Nephron progenitor cell (in vitro differentiated cells): ENCODE results near the gene DNMT3A.

Experiments used
- DNase-seq: peaks from one replicate; pipeline ENCODE4 v3.0.0; 2021
- H3K27ac Mint-ChIP-seq: 2 replicates; pipeline ENCODE4 v1.8.0; 2021; ENCODE audit warnings: mild to moderate bottlenecking, moderate library complexity, mixed read lengths
- H3K27me3 Mint-ChIP-seq: 2 replicates; pipeline ENCODE4 v1.8.0; 2021; ENCODE audit warnings: mild to moderate bottlenecking, low read depth, mixed read lengths; ENCODE audit not compliant: poor library complexity
- H3K36me3 Mint-ChIP-seq: 2 replicates; pipeline ENCODE4 v1.8.0; 2021; ENCODE audit warnings: low read depth, mixed read lengths
- H3K4me1 Mint-ChIP-seq: 2 replicates; pipeline ENCODE4 v1.8.0; 2021; ENCODE audit warnings: mixed read lengths
- H3K4me3 Mint-ChIP-seq: 2 replicates; pipeline ENCODE4 v1.8.0; 2021; ENCODE audit warnings: mild to moderate bottlenecking, moderate library complexity, mixed read lengths
- H3K9me3 Mint-ChIP-seq: 2 replicates; pipeline ENCODE4 v1.8.0; 2021; ENCODE audit warnings: mild to moderate bottlenecking, moderate library complexity, mixed read lengths
- TF ChIP-seq, protein P1 (sequence below): fragments of 200-600 bp; sonication (generic); IDR thresholded peaks from 2 replicates; pipeline ENCODE4 v1.5.0; 2021; ENCODE audit warnings: antibody characterized with exemption

DNMT3A gene

DNA sequence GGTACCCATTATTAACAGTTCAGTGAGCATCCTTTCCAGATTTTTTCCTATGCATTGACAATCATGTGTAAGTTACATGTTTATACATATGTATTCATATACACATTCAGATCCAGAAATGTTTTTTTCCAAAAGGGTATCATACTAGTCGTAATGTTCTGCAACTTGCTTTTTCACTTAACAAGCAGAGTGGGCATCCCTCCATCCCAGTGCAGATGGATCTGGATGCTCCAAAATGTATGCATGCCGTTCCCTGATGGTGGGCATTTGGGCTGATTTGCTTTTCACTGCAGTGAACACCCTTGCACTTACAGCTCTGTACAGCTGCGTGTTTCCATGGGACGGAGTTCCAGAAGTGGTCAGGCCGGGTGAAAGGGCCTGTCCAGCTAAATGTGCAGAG lies 57.0 kb downstream of the DNMT3A start:
- Mint-ChIP-seq H3K4me1 (peaks cover 23% of the 10 kb centered on the region), H3K36me3 (no peaks in the 10 kb centered on the region), H3K27ac (no peak overlapping the region), H3K4me3 (no peak overlapping the region), H3K27me3 (no peaks in the 10 kb centered on the region), H3K9me3 (no peaks in the 10 kb centered on the region)
- TF ChIP-seq, protein P1, sequence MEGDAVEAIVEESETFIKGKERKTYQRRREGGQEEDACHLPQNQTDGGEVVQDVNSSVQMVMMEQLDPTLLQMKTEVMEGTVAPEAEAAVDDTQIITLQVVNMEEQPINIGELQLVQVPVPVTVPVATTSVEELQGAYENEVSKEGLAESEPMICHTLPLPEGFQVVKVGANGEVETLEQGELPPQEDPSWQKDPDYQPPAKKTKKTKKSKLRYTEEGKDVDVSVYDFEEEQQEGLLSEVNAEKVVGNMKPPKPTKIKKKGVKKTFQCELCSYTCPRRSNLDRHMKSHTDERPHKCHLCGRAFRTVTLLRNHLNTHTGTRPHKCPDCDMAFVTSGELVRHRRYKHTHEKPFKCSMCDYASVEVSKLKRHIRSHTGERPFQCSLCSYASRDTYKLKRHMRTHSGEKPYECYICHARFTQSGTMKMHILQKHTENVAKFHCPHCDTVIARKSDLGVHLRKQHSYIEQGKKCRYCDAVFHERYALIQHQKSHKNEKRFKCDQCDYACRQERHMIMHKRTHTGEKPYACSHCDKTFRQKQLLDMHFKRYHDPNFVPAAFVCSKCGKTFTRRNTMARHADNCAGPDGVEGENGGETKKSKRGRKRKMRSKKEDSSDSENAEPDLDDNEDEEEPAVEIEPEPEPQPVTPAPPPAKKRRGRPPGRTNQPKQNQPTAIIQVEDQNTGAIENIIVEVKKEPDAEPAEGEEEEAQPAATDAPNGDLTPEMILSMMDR = no peak
- no peak for DNase-seq

DNA sequence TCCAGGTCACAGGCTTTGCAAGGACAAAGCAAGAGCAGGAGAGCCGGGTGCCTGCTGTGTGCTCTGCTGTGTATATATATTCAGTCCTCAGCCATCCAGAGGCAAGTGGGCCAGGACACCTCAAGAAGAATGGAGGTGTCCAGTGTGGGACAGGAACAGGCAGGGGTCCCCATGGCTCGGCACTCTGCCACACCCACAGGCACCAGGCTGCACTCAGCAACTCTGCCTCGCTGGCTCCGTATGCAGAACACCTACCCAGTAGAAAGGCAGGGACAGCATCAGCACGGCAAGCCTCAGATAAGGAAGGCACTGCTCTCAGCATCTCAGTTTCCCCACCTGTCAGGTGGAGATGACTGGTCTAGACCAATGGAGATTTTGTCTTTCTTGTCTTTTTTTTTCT lies 57.8 kb downstream of the DNMT3A start:
- H3K4me3 Mint-ChIP-seq = no peak overlapping the region
- H3K4me1 Mint-ChIP-seq = peaks cover 29% of the 10 kb centered on the region
- TF ChIP-seq, protein P1 = no peak
- no peaks in the 10 kb centered on the region for H3K9me3 Mint-ChIP-seq
- H3K36me3 Mint-ChIP-seq = no peaks in the 10 kb centered on the region
- no peak for DNase-seq
- peaks cover 2% of the 10 kb centered on the region for H3K27me3 Mint-ChIP-seq
- no peak overlapping the region for H3K27ac Mint-ChIP-seq

DNA sequence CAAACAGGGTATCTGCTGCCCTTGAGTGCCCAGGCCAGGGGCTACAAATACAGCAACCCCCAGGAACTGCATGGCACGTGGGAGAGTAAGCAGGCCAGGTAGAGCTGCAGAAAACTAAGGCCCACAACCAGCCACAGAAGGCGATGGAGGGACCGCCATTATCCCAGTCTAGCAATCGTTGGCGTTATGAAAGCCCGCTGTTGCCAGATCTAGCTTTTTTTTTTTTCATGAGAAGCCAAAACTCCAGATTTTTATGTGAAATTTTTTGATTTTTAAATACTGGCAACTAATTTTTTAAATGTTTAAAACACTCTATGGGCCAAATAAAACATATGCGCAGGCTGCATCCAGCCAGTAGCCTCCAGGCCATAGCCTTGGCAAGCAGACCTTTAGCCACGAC lies 59.8 kb downstream of the DNMT3A start:
- no peak overlapping the region for H3K4me3 Mint-ChIP-seq
- no peak for DNase-seq
- TF ChIP-seq, protein P1 = no peak

DNA sequence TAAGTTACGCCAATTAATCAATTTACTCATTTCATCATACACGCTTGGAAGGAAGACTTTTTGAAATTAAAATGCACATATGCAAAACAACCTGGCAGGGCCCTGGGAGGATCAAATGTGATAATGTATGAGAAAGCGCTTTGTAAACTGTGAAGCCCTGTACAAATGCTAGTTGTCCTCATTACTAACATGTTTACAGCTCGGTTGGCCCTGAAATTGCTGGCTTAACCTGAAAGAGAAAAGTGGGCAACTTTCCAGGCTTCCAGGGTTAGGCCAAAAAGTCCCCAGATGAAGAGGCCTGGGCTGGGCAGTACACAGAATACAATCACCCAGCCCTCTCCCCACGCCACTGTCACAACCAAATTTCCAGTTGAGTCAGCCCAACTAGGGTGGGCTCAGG lies 60.2 kb downstream of the DNMT3A start:
- H3K4me1 Mint-ChIP-seq = peaks cover 42% of the 10 kb centered on the region
- H3K27me3 Mint-ChIP-seq = peaks cover 2% of the 10 kb centered on the region
- H3K36me3 Mint-ChIP-seq = no peaks in the 10 kb centered on the region
- no peak for DNase-seq
- TF ChIP-seq, protein P1 = no peak
- H3K9me3 Mint-ChIP-seq = no peaks in the 10 kb centered on the region
- no peak overlapping the region for H3K4me3 Mint-ChIP-seq
- H3K27ac Mint-ChIP-seq = no peak overlapping the region

More for the DNA sequence above, 59.8 kb downstream of the DNMT3A start:
- Mint-ChIP-seq H3K27me3 (peaks cover 2% of the 10 kb centered on the region), H3K36me3 (no peaks in the 10 kb centered on the region), H3K4me1 (peaks cover 44% of the 10 kb centered on the region), H3K9me3 (no peaks in the 10 kb centered on the region), H3K27ac (no peak overlapping the region)

DNA sequence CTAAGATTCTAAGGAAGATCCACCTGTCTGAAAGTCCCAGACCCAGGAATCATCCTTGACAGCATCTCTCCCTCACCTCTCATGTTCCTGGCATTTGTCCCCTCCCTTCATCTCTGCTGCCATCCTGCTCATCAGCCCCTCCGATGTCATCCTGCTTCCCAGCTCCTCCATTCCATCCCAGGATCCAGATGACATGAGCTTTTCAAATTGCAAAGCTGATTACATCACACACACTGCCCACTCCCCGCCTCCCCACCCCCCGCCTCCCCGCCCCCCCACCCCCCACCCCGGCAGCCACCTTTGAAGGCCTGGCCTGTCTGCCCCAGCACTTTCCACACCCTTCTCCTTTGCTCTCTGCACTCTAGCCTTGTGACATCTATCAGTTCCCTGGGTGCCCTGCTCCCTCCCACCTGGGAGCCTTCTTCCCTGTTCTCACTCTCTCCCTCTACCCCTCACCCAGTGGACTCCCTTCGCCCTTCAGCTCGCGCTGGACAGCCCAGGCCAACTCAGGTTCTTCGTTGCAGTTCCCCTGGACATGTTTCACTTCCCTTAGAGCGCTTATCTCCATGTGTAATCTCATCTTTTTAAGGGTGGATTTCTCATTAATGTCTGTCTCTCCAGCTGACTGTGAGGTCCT lies 61.6 kb downstream of the DNMT3A start:
- Mint-ChIP-seq H3K4me3 (peak overlapping the region; percentile 25), H3K36me3 (no peaks in the 10 kb centered on the region), H3K27ac (peak overlapping the region; percentile 59), H3K27me3 (peaks cover 2% of the 10 kb centered on the region), H3K4me1 (peaks cover 47% of the 10 kb centered on the region), H3K9me3 (no peaks in the 10 kb centered on the region)
- DNase-seq = no peak
- TF ChIP-seq, protein P1 = no peak

DNA sequence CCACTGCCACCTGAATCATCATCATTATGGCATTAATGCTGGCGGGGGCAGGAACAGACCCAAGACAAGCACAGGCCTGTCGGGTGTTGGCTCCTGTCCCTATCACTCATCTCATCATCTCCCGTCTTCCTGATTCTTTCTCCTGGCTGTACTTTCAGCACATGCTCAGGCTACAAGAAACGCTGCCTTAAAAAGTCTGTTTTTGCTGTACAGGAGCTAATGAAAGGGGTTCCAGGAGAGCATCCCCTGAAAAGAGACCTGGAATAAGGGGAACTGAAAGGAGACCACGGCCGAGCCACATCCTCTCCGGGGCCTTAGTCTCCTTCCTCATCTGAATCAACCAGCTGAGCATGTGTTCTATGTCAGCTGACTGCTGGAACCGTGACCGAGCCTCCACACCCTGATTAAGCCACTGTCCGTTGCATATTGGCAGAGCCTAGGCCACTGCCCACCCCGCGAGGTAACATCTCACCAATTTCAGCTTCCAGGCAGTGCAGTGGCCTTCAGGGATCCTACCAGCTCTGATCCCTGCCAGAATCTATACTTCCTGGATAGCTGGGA lies 62.6 kb downstream of the DNMT3A start:
- DNase-seq = no peak
- H3K36me3 Mint-ChIP-seq = peaks cover 4% of the 10 kb centered on the region
- TF ChIP-seq, protein P1 = no peak
- H3K4me3 Mint-ChIP-seq = no peak overlapping the region
- H3K27ac Mint-ChIP-seq = no peak overlapping the region
- H3K27me3 Mint-ChIP-seq = peaks cover 7% of the 10 kb centered on the region
- no peaks in the 10 kb centered on the region for H3K9me3 Mint-ChIP-seq
- H3K4me1 Mint-ChIP-seq = peaks cover 50% of the 10 kb centered on the region
